D721Med (cell line): Measurements from ENCODE around the gene OXT.

ENCODE experiments used
- DNase-seq: peaks from one replicate; pipeline ENCODE4 v3.0.0; 2011; ENCODE audit warnings: low spot score; ENCODE audit not compliant: insufficient read length
- FAIRE-seq: peaks from 2 replicates; lab custom pipeline; 2011; peaks lifted over from hg19 to GRCh38; lab: Jason Lieb, UNC
- TF ChIP-seq, protein P1 (sequence below): IDR thresholded peaks from 2 replicates; pipeline ENCODE4 v1.5.1; 2012; ENCODE audit warnings: mild to moderate bottlenecking, control low read depth; ENCODE audit not compliant: insufficient read depth; ENCODE audit errors: missing control alignments

OXT gene

GRCh38 chr20:3103369-3104032, 32.1 kb downstream of the OXT start:
- no peak for FAIRE-seq
- no peak for DNase-seq
- TF ChIP-seq, protein P1, sequence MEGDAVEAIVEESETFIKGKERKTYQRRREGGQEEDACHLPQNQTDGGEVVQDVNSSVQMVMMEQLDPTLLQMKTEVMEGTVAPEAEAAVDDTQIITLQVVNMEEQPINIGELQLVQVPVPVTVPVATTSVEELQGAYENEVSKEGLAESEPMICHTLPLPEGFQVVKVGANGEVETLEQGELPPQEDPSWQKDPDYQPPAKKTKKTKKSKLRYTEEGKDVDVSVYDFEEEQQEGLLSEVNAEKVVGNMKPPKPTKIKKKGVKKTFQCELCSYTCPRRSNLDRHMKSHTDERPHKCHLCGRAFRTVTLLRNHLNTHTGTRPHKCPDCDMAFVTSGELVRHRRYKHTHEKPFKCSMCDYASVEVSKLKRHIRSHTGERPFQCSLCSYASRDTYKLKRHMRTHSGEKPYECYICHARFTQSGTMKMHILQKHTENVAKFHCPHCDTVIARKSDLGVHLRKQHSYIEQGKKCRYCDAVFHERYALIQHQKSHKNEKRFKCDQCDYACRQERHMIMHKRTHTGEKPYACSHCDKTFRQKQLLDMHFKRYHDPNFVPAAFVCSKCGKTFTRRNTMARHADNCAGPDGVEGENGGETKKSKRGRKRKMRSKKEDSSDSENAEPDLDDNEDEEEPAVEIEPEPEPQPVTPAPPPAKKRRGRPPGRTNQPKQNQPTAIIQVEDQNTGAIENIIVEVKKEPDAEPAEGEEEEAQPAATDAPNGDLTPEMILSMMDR = no peak

DNA sequence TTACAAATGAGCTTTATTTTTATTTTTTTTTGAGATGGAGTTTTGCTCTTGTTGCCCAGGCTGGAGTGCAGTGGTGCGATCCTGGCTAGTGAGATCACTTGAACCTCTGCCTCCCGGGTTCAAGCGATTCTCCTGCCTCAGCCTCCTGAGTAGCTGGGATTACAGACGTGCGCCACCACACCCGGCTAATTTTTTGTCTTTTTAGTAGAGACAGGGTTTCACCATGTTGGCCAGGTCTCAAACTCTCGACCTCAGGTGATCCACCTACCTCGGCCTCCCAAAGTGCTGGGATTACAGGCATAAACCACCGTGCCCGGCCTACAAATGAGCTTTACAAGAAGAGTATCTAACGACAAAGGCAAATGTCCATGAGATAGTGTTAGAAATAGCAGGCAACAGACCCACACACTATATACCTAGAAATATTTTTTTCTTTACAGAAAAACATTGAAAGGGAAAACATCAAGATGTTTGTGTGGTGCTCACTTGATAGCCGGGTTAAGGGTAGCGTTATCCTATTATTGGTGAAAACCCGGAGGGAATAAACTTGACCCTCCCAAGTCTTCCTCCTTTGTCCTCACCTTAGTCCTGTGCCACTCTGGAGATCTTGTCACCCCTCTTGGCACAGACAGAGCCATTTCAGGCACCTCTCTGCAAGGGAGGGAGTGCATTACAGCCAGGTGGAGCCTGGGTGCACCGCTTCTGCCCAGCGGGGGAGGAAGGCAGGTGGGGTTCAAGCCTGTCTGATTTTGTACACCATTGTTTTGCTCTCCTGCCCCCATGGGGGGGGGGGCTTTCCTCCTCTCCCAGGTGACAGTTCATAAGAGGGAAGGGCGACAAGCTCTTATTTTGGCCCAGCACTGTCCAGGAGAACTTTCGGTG, 34.1 kb downstream of the OXT start:
- FAIRE-seq = no peak

GRCh38 chr20:3106185-3106584, 34.8 kb downstream of the OXT start:
- TF ChIP-seq, protein P1 = no peak
- no peak for FAIRE-seq
- no peak for DNase-seq

More for the DNA sequence above, 34.1 kb downstream of the OXT start:
- TF ChIP-seq, protein P1 = no peak
- no peak for DNase-seq

GRCh38 chr20:3106658-3107463, 35.4 kb downstream of the OXT start:
- no peak for FAIRE-seq
- TF ChIP-seq, protein P1 = no peak
- DNase-seq = no peak

DNA sequence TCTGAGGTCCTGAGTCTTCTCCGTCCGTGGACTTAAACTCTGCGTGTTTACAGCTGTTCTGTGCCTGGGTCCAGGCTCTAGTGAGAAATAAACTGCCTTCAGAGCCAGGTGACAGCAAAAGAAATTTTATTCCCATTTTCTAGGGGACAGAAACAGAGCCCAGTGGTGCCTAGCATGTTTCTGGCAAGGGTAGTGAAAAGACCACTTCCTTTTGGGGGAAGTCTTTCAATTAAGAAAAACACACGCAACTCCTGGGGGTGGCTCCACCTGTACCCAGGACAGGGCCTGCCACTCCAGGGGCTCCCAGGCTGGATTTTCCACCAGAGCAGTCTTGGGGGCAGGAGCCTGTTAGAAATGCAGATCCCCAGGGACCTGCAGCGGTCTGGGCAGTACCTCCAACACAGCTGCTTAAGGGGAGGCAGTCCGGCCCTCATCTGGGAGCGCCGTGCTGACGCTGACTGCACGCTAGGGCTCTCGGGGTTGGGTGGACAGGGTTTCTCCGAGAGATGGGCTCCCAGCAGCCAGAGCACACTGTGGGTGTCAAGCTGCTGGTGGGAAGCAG, 36.1 kb downstream of the OXT start:
- no peak for FAIRE-seq
- DNase-seq = no peak
- TF ChIP-seq, protein P1 = no peak

- TF ChIP-seq, protein P1 = no peak
- no peak for FAIRE-seq
- no peak for DNase-seq
Observed at GRCh38 chr20:3109350-3110302, 38.2 kb downstream of the OXT start.
